PC-9 (cell line): ENCODE measurements around the gene MTCL1.

Source experiments
- CTCF ChIP-seq: fragments of 200-600 bp; sonication (generic); conservative IDR thresholded peaks from 2 replicates; pipeline ENCODE4 v1.6.1; 2017; ENCODE audit warnings: mixed run types, antibody characterized with exemption, mild to moderate bottlenecking, moderate library complexity
- EZH2 ChIP-seq: fragments of 200-600 bp; sonication (generic); IDR thresholded peaks from 2 replicates; pipeline ENCODE4 v1.8.0; 2017; ENCODE audit warnings: antibody characterized with exemption, low read depth

DNA sequence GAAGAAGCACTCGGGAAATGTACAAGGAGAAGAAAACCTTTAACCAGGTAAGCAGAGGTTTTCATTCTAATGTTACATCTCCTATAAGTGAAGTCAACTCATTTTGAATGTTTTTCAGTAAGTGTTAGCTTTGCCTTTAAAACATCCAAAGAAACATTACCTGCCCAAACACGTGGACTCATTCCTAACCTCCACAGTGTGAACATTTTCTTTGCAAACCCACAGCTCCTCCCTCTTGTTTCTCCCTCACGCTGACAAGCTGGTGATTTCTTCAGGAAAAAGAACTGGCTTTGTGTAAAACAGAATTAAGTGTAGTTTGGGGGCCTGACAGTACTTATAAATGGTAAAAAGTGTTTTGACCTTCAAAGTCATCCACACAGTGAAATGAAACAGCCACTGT lies 72.5 kb downstream of the MTCL1 start:
- no peak for TF ChIP-seq CTCF
- TF ChIP-seq EZH2, result no peak
